NOMO-1 treated with DMSO at 0.1 percent for 48 hours (cell line): Measurements from ENCODE around the gene AOC2.
"Not testable (repeated sequence)": the region's sequence is repeated elsewhere in the genome, so short reads cannot be mapped to it uniquely, and the experiment has no call there.

Experiments used
- DNase-seq: peaks from one replicate; lab custom pipeline; 2025; ENCODE audit not compliant: unreplicated experiment; lab: John Stamatoyannopoulos, UW

The AOC2 gene

GRCh38 chr17:42880776-42881310 is 36.5 kb downstream of the AOC2 start:
- DNase-seq: no peak

- not testable (repeated sequence) for DNase-seq
Observed at GRCh38 chr17:42881706-42882105, 37.3 kb downstream of the AOC2 start.

GRCh38 chr17:42882166-42882565 is 37.8 kb downstream of the AOC2 start:
- no peak for DNase-seq

- no peak for DNase-seq
Observed at GRCh38 chr17:42883802-42884558, 39.6 kb downstream of the AOC2 start.

GRCh38 chr17:42885806-42886205 is 41.4 kb downstream of the AOC2 start:
- DNase-seq: not testable (repeated sequence)

- DNase-seq: peak; percentile 17
Observed at GRCh38 chr17:42886283-42887176, 42.1 kb downstream of the AOC2 start.

- DNase-seq: no peak
Observed at GRCh38 chr17:42889809-42890208, 45.4 kb downstream of the AOC2 start.

- no peak for DNase-seq
Observed at GRCh38 chr17:42891539-42892152, 47.3 kb downstream of the AOC2 start.

GRCh38 chr17:42893359-42893758 is 49.0 kb downstream of the AOC2 start:
- peak; percentile 43 for DNase-seq

- DNase-seq: no peak
Observed at GRCh38 chr17:42894283-42895184, 50.2 kb downstream of the AOC2 start.

- no peak for DNase-seq
Observed at GRCh38 chr17:42895185-42895555, 50.8 kb downstream of the AOC2 start.

GRCh38 chr17:42898147-42898811 is 53.9 kb downstream of the AOC2 start:
- no peak for DNase-seq

- not testable (repeated sequence) for DNase-seq
Observed at GRCh38 chr17:42899981-42900380, 55.6 kb downstream of the AOC2 start.
